ENCODE results near the gene MYCL. TPM values are rescaled to one million over a fixed set of nuclear protein-coding genes. Genes with fewer than 3 reads are reported as not detected.

Gene MYCL
- total RNA-seq, 1 experiment from 2014 or later, result 0.78 TPM

DNA sequence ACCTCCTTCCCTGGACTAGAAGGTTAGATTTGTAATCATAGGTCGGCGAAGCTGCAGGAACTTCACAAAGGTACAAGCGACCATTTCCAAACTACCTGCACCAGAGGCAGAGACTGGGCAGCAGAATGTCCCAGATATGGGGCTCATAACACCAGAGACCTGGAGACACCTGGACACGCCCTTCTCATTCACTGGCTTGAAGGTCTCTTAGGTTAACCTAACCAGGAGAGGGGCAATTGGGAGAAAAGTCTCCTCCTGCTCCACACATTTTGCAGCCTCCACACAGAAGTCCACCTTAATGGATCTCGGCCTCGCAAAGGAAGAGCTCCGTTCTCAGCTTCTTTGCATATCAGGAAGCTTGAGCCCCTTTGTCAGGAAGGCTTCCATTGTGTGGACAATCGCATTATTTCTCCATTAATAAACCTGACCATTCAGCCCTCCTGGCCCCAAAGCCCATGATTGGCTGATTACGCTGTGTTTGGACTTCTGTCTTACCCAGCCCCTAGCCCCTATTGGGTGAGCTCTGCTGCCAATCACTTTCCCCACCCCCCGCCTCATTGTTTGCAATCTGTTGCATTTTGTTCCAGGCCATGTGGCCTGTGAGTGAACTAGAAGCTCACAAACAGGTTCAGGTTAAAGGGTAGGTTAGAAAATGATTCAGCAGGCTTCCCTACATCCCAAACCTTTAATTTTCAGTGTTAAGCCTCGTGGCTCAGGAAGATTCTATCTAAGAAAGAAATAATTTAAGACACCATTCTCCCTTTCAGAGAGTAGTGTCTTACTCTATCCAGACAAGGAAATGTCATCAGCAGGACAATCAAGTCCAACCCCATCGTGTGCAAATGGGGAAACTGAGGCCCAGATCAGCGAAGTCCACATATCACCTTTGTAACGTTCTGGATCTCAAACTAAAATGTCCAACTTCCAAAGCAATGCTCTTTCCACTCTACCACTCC lies 2.8 kb downstream of the MYCL start:
- Mint-ChIP-seq H3K4me3 (ENCODE audit: low read depth, unreplicated experiment) (no peak overlapping the region), H3K27me3 (ENCODE audit: unreplicated experiment) (peaks cover 66% of the 10 kb centered on the region), H3K27ac (ENCODE audit: unreplicated experiment) (no peak overlapping the region), H3K4me1 (ENCODE audit: low read depth, unreplicated experiment) (peaks cover 12% of the 10 kb centered on the region), H3K36me3 (ENCODE audit: insufficient read depth, unreplicated experiment) (peaks cover 14% of the 10 kb centered on the region), H3K9me3 (ENCODE audit: low read depth, unreplicated experiment) (no peaks in the 10 kb centered on the region)
- TF ChIP-seq, protein P1, sequence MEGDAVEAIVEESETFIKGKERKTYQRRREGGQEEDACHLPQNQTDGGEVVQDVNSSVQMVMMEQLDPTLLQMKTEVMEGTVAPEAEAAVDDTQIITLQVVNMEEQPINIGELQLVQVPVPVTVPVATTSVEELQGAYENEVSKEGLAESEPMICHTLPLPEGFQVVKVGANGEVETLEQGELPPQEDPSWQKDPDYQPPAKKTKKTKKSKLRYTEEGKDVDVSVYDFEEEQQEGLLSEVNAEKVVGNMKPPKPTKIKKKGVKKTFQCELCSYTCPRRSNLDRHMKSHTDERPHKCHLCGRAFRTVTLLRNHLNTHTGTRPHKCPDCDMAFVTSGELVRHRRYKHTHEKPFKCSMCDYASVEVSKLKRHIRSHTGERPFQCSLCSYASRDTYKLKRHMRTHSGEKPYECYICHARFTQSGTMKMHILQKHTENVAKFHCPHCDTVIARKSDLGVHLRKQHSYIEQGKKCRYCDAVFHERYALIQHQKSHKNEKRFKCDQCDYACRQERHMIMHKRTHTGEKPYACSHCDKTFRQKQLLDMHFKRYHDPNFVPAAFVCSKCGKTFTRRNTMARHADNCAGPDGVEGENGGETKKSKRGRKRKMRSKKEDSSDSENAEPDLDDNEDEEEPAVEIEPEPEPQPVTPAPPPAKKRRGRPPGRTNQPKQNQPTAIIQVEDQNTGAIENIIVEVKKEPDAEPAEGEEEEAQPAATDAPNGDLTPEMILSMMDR (IDR thresholded peaks at IDR 0.05; ENCODE audit: unreplicated experiment), result no peak
- CTCF ChIA-PET, result no interaction called here
- peak; percentile 36 for DNase-seq
- intact Hi-C loops (cut with micrococcal nuclease; ENCODE audit: unreplicated experiment), result no loop called here
- no TSS peak for BruUV-seq (replicated peaks)

DNA sequence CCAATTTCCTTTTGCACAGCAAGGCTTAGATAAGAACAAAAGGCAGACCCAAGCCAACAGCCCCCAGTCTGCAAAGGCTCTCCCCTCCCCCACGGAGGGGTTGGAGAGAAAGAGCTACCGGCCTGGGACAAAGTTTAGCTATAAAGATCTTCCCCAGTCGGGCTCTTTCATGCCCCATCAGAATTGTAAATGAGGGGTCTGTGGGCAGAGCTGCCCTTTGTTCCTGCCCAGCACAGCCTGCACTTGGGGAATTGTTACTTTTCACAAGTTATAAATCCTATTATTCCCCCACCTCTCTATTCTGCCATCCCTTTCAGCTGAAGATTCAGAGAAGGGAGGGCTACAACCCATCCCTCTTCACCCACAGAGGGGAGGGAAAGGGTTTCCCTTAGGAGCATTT lies 3.5 kb downstream of the MYCL start:
- BruUV-seq (replicated peaks), result no TSS peak
- DNase-seq, result no peak
- H3K27ac Mint-ChIP-seq (ENCODE audit: unreplicated experiment), result no peak overlapping the region
- H3K4me3 Mint-ChIP-seq (ENCODE audit: low read depth, unreplicated experiment), result no peak overlapping the region
- H3K27me3 Mint-ChIP-seq (ENCODE audit: unreplicated experiment), result peaks cover 73% of the 10 kb centered on the region
- intact Hi-C loops (cut with micrococcal nuclease; ENCODE audit: unreplicated experiment), result no loop called here
- peaks cover 12% of the 10 kb centered on the region for H3K4me1 Mint-ChIP-seq (ENCODE audit: low read depth, unreplicated experiment)
- H3K9me3 Mint-ChIP-seq (ENCODE audit: low read depth, unreplicated experiment), result no peaks in the 10 kb centered on the region
- TF ChIP-seq, protein P1 (IDR thresholded peaks at IDR 0.05; ENCODE audit: unreplicated experiment), result no peak
- CTCF ChIA-PET, result no interaction called here
- H3K36me3 Mint-ChIP-seq (ENCODE audit: insufficient read depth, unreplicated experiment), result peaks cover 14% of the 10 kb centered on the region

- Mint-ChIP-seq H3K4me3 (ENCODE audit: low read depth, unreplicated experiment) (no peak overlapping the region), H3K9me3 (ENCODE audit: low read depth, unreplicated experiment) (no peaks in the 10 kb centered on the region), H3K4me1 (ENCODE audit: low read depth, unreplicated experiment) (peaks cover 23% of the 10 kb centered on the region), H3K27me3 (ENCODE audit: unreplicated experiment) (peaks cover 84% of the 10 kb centered on the region), H3K36me3 (ENCODE audit: insufficient read depth, unreplicated experiment) (peaks cover 10% of the 10 kb centered on the region), H3K27ac (ENCODE audit: unreplicated experiment) (no peak overlapping the region)
- TF ChIP-seq, protein P1 (IDR thresholded peaks at IDR 0.05; ENCODE audit: unreplicated experiment), result no peak
- BruUV-seq (replicated peaks), result no TSS peak
- CTCF ChIA-PET, result no interaction called here
- no peak for DNase-seq
- intact Hi-C loops (cut with micrococcal nuclease; ENCODE audit: unreplicated experiment), result no loop called here
Measured at GRCh38 chr1:39896909-39897685, 4.6 kb downstream of the MYCL start.

- no peaks in the 10 kb centered on the region for H3K9me3 Mint-ChIP-seq (ENCODE audit: low read depth, unreplicated experiment)
- intact Hi-C loops (cut with micrococcal nuclease; ENCODE audit: unreplicated experiment), result no loop called here
- DNase-seq, result no peak
- peaks cover 24% of the 10 kb centered on the region for H3K4me1 Mint-ChIP-seq (ENCODE audit: low read depth, unreplicated experiment)
- no peak overlapping the region for H3K27ac Mint-ChIP-seq (ENCODE audit: unreplicated experiment)
- H3K27me3 Mint-ChIP-seq (ENCODE audit: unreplicated experiment), result peaks cover 87% of the 10 kb centered on the region
- TF ChIP-seq, protein P1 (IDR thresholded peaks at IDR 0.05; ENCODE audit: unreplicated experiment), result no peak
- peaks cover 5% of the 10 kb centered on the region for H3K36me3 Mint-ChIP-seq (ENCODE audit: insufficient read depth, unreplicated experiment)
- no TSS peak for BruUV-seq (replicated peaks)
- CTCF ChIA-PET, result interaction anchor here (1.6 kb wide), 1 partner anchor 13 kb away, joined by 3 read pairs; the partner anchor contains the start of gene TRIT1
- no peak overlapping the region for H3K4me3 Mint-ChIP-seq (ENCODE audit: low read depth, unreplicated experiment)
Measured at GRCh38 chr1:39895731-39896480, 5.8 kb downstream of the MYCL start.

Data from Calu3 (cell line).